Tibial nerve (tissue), 3 donors: ENCODE data around the gene DES.

ENCODE experiments used
- POLR2A ChIP-seq, 2 donors: fragments of 450-650 bp; IDR thresholded peaks; one replicate each; pipeline ENCODE4 v1.6.1; 2017; ENCODE audit warnings: antibody characterized with exemption in 2 of 2, mild to moderate bottlenecking in 2 of 2, moderate library complexity in 2 of 2
- TF ChIP-seq, protein P1 (sequence below), 5 experiments: fragments of 200-600 bp in 3 of 5; fragments of 450-650 bp in 2 of 5; sonication (generic) in 3 of 5; IDR thresholded peaks; one replicate each; pipeline ENCODE4 v1.5.1; 2016 to 2019; ENCODE audit warnings: antibody characterized with exemption in 5 of 5, mild to moderate bottlenecking in 3 of 5, moderate library complexity in 2 of 5

- no peak for TF ChIP-seq POLR2A (IDR thresholded peaks at IDR 0.05)
- TF ChIP-seq, protein P1, sequence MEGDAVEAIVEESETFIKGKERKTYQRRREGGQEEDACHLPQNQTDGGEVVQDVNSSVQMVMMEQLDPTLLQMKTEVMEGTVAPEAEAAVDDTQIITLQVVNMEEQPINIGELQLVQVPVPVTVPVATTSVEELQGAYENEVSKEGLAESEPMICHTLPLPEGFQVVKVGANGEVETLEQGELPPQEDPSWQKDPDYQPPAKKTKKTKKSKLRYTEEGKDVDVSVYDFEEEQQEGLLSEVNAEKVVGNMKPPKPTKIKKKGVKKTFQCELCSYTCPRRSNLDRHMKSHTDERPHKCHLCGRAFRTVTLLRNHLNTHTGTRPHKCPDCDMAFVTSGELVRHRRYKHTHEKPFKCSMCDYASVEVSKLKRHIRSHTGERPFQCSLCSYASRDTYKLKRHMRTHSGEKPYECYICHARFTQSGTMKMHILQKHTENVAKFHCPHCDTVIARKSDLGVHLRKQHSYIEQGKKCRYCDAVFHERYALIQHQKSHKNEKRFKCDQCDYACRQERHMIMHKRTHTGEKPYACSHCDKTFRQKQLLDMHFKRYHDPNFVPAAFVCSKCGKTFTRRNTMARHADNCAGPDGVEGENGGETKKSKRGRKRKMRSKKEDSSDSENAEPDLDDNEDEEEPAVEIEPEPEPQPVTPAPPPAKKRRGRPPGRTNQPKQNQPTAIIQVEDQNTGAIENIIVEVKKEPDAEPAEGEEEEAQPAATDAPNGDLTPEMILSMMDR (IDR thresholded peaks at IDR 0.05): no peak
Observed at GRCh38 chr2:219471476-219472371, 53.5 kb downstream of the DES start.
